Measurements from ENCODE around the gene DTX3L.

Gene DTX3L

DNA sequence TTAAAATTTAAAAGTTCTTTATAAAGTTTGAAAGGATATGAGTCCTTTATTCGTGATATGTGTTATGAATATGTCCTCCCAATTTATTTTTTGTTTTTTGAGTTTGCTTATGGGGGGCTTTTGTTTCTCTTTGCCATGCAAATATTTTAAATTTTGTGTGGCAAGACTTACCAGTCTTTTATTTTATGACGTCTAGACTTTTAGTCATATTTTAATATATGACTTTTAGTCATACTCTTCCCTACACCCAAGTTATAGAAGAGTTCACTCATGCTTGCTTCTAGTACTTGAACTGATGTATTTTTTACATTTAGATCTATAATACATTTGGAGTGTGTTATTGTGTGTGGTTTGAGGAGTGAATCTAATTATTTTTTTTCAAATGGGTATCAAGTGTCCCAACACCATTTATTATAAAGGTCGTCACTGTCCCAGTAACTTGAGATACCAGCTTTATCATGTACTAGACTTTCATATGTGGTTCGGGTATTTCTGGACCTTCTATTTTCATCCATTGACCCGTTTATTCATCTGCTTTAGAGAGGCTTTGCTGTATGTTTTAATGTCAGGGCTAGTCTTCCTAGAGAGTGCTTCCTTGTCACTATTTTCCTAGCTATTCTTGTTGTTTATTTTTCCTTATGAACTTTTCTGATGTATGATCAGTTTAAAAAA, 14.1 kb downstream of the DTX3L start:
- Mint-ChIP-seq H3K27ac (peak overlapping the region; percentile 99), H3K4me3 (peak overlapping the region; percentile 99), H3K27me3 (no peaks in the 10 kb centered on the region), H3K36me3 (ENCODE audit: low read depth) (peaks cover 46% of the 10 kb centered on the region), H3K9me3 (peaks cover 16% of the 10 kb centered on the region), H3K4me1 (ENCODE audit: low read depth) (peaks cover 78% of the 10 kb centered on the region)

DNA sequence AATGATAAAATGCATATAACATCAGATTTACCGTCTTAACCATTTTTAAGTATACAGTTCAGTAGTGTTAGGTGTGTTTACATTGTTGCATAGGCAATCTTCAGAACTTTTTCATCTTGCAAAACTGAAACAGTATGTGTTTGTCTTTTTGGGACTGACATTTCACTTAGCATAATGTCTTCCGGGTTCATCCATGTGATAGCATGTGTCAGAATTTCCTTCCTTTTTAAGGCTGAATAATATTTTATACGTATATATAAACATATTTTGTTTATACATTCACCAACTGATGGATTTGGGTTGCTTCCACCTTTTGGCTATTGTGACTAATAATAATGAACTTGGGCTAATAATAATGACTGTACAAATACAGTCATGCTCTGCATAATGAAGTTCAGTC, 16.3 kb downstream of the DTX3L start:
- peaks cover 73% of the 10 kb centered on the region for H3K4me1 Mint-ChIP-seq (ENCODE audit: low read depth)
- no peaks in the 10 kb centered on the region for H3K27me3 Mint-ChIP-seq
- no peak overlapping the region for H3K27ac Mint-ChIP-seq
- no peak overlapping the region for H3K4me3 Mint-ChIP-seq
- peaks cover 45% of the 10 kb centered on the region for H3K36me3 Mint-ChIP-seq (ENCODE audit: low read depth)
- H3K9me3 Mint-ChIP-seq, result peaks cover 16% of the 10 kb centered on the region

DNA sequence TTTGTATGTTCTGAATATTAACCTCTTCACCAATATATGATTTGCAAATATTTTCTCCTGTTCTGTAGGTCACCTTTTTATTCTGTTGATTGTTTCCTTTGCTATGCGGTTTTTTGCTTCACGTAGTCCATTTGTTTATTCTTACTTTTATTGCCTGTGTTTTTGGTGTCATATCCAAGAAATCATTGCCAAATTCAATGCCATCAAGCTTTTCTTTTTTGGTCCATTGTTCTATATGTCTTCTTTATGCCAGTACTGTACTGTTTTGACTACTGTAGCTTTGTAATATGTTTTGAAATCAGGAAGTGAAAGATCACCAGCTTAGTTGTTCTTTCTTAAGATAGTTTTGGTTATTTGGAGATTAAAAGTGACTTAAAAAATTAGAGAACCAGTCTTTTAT, 17.5 kb downstream of the DTX3L start:
- Mint-ChIP-seq H3K27me3 (no peaks in the 10 kb centered on the region), H3K36me3 (ENCODE audit: low read depth) (peaks cover 46% of the 10 kb centered on the region), H3K9me3 (peaks cover 16% of the 10 kb centered on the region), H3K4me3 (no peak overlapping the region), H3K4me1 (ENCODE audit: low read depth) (peaks cover 73% of the 10 kb centered on the region), H3K27ac (no peak overlapping the region)

DNA sequence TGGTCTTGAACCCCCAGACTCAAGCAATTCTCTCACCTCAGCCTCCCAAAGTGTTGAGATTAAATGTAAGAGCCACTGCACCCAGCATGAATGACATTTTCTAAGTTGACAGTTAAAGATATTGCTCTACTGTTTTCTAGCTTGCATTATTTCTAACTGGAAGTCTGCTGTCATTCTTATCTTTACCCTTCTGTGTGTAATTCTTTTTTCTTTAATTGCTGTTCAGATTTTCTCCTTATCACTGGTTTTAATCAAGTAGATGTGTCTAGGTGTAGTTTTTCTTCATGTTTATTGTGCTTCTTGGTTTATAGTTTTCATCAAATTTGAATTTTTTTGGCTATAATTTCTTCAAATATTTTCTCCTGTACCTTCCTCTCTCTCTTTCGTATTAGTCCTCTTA, 18.3 kb downstream of the DTX3L start:
- Mint-ChIP-seq H3K36me3 (ENCODE audit: low read depth) (peaks cover 51% of the 10 kb centered on the region), H3K27ac (no peak overlapping the region), H3K9me3 (peaks cover 16% of the 10 kb centered on the region), H3K27me3 (no peaks in the 10 kb centered on the region), H3K4me3 (no peak overlapping the region), H3K4me1 (ENCODE audit: low read depth) (peaks cover 73% of the 10 kb centered on the region)

DNA sequence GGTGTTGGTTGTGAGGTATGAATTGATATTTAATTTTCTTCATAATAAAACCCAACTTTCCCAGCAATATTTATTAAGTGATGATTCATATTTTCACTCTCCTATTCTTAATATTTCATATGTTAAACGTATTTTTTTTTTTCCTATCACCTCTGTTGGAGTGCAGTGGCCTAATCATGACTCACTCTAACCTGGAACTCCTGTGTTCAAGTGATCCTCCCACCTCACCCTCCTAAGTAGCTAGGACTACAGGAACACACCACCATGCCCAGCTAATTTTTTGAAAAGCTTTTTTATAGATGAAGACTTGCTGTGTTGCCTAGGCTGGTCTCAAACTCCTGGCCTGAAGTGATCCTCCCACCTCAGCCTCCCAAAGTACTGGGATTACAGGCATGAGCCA, 22.0 kb downstream of the DTX3L start:
- H3K4me3 Mint-ChIP-seq, result no peak overlapping the region
- H3K27ac Mint-ChIP-seq, result peak overlapping the region; percentile 2
- H3K27me3 Mint-ChIP-seq, result no peaks in the 10 kb centered on the region
- peaks cover 16% of the 10 kb centered on the region for H3K9me3 Mint-ChIP-seq
- H3K36me3 Mint-ChIP-seq (ENCODE audit: low read depth), result peaks cover 57% of the 10 kb centered on the region
- H3K4me1 Mint-ChIP-seq (ENCODE audit: low read depth), result peaks cover 73% of the 10 kb centered on the region

DNA sequence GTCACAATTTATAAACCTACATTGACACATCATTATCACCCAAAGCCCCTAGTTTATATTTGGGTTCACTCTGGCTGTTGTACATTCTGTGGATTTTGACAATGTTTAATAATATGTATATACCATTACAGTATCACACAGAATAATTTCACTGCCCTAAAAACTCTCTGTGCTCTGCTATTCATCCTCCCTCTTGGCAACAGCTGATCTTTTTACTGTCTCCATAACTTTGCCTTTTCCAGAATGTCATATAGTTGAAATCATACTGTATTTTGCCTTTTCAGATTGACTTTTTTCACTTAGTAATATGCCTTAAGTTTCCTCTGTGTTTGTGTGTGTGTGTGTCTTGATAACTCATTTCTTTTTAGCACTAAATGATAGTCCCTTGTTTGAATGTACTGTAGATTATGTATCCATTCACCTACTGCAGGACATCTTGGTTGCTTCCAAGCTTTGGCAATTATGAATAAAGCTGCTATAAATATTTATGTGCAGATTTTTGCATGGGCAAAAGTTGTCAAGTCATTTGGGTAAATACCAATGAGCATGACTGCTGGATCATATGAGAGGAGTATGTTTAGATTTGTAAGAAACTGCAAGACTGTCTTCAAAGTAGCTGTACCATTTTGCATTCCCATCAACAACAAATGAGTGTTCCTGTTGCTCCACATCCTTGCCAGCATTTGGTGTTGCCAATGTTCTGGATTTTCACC, 22.8 kb downstream of the DTX3L start:
- Mint-ChIP-seq H3K9me3 (peaks cover 9% of the 10 kb centered on the region), H3K27ac (peak overlapping the region; percentile 86), H3K4me1 (ENCODE audit: low read depth) (peaks cover 67% of the 10 kb centered on the region), H3K4me3 (peak overlapping the region; percentile 20), H3K36me3 (ENCODE audit: low read depth) (peaks cover 54% of the 10 kb centered on the region), H3K27me3 (no peaks in the 10 kb centered on the region)

DNA sequence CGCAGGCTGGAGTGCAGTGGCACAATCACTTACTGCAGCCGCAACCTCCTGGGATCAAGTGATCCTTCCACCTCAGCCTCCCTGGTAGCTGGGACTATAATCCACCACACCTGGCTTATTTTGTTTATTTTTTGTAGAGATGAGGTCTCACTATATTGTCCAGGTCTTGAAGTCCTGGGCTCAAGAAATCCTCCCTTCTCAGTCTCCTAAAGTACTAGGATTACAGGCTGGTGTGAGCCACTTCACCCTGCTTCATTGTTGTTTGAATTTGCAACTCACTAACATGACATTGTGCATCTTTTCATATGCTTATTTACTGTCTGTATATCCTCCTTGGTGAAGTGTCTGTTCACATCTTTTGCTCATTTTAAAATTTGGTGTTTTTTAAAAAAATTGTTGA, 23.4 kb downstream of the DTX3L start:
- Mint-ChIP-seq H3K27me3 (no peaks in the 10 kb centered on the region), H3K4me3 (no peak overlapping the region), H3K36me3 (ENCODE audit: low read depth) (peaks cover 50% of the 10 kb centered on the region), H3K9me3 (peaks cover 3% of the 10 kb centered on the region), H3K27ac (no peak overlapping the region), H3K4me1 (ENCODE audit: low read depth) (peaks cover 67% of the 10 kb centered on the region)

DNA sequence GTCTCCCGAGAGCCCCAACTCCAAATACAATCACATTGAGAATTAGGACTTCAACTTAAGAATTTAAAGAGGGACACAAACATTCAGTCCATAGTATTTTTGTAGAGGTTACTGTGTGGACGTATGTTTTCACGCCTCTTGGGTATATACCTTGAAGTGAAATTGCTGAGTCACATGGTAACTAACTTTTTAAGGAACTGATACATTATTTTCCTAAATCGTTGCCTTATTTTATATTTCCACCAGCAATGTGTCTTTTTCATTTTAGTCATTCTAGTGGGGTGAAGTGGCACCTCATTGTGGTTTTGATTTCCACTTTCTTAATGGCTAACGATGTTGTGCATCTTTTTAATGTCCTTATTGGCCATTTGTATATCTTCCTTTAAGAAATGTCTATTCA, 25.2 kb downstream of the DTX3L start:
- Mint-ChIP-seq H3K36me3 (ENCODE audit: low read depth) (peaks cover 38% of the 10 kb centered on the region), H3K4me1 (ENCODE audit: low read depth) (peaks cover 63% of the 10 kb centered on the region), H3K27ac (peak overlapping the region; percentile 31), H3K27me3 (no peaks in the 10 kb centered on the region), H3K4me3 (no peak overlapping the region), H3K9me3 (no peaks in the 10 kb centered on the region)

DNA sequence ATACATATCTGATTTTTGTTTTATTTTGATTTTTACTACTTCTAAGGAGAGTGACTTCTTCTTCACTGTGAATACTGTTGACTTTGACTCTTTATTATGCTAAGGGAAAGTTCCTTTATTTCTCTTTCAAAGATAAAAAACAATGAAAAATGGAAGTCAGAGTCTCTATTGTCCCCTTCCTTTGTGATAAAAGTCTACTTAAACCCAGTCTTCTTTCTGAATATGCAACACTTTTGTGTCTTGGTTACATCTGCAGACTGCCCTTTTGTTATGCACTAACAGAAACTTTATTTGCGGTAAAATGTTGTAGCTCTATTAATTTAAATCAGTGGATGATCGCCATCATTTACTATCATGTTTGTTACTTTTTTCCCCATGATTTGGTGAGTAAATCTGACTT, 26.5 kb downstream of the DTX3L start:
- Mint-ChIP-seq H3K4me1 (ENCODE audit: low read depth) (peaks cover 56% of the 10 kb centered on the region), H3K36me3 (ENCODE audit: low read depth) (peaks cover 34% of the 10 kb centered on the region), H3K9me3 (no peaks in the 10 kb centered on the region), H3K27me3 (no peaks in the 10 kb centered on the region), H3K4me3 (no peak overlapping the region), H3K27ac (no peak overlapping the region)

DNA sequence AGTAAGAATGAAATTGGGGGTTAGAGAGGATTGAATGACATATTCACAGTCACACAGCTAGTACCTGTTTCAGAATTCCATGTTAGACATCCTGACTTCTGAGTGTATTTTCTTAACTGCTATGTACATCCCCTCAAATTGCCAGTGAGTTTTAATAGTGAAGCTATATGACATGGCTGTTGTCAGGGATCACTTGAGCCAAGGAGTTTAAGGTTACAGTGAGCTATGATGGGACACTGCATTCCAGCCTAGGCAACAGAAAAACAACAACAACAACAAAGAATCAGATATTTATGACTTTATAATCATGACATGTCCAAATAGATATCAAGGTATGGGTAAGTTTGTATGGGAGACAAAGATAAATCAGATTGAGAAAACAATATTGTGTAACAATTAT, 29.9 kb downstream of the DTX3L start:
- H3K4me1 Mint-ChIP-seq (ENCODE audit: low read depth), result peaks cover 32% of the 10 kb centered on the region
- peaks cover 29% of the 10 kb centered on the region for H3K36me3 Mint-ChIP-seq (ENCODE audit: low read depth)
- H3K9me3 Mint-ChIP-seq, result peaks cover 5% of the 10 kb centered on the region
- H3K27ac Mint-ChIP-seq, result no peak overlapping the region
- no peaks in the 10 kb centered on the region for H3K27me3 Mint-ChIP-seq
- no peak overlapping the region for H3K4me3 Mint-ChIP-seq

DNA sequence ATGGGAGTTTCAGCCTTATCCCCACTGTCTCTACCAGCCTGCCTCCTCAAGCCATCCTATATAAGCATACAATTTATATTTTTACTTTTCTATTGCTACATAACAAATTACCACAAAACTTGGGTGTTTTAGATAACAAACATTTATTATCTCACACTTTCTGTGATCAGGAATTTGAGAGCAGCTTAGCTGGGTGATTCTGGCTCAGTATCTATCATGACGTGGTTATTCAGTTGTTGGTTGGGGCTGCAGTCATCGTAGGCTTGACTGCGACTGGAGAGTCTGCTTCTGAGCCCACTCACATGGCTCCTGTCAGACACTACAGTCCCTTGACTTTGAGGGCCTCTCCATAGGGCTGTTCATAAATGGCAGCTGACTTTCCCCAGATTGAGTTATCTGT, 34.0 kb downstream of the DTX3L start:
- H3K4me3 Mint-ChIP-seq, result no peak overlapping the region
- H3K9me3 Mint-ChIP-seq, result peaks cover 5% of the 10 kb centered on the region
- peak overlapping the region; percentile 26 for H3K27ac Mint-ChIP-seq
- H3K4me1 Mint-ChIP-seq (ENCODE audit: low read depth), result peaks cover 22% of the 10 kb centered on the region
- peaks cover 23% of the 10 kb centered on the region for H3K36me3 Mint-ChIP-seq (ENCODE audit: low read depth)
- no peaks in the 10 kb centered on the region for H3K27me3 Mint-ChIP-seq

DNA sequence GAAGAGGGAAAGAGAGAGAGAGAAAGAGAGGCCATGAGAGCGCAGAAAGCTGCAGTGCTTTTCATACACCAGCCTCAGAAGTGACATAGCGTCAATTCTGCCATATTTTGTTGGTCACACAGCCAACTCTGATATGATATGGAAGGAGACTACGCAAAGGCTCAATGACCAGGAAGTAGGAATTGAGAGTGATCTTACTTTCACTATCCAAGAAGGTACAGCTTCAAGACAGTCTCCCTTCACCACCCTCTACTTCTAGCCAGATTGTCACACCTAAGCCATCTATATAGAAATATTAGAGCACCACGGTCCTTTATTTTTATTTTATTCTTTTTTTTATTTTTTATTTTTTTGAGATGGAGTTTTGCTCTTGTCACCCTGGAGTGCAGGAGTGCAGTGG, 34.4 kb downstream of the DTX3L start:
- H3K4me3 Mint-ChIP-seq, result no peak overlapping the region
- peaks cover 25% of the 10 kb centered on the region for H3K4me1 Mint-ChIP-seq (ENCODE audit: low read depth)
- H3K36me3 Mint-ChIP-seq (ENCODE audit: low read depth), result peaks cover 27% of the 10 kb centered on the region
- no peaks in the 10 kb centered on the region for H3K27me3 Mint-ChIP-seq
- no peak overlapping the region for H3K27ac Mint-ChIP-seq
- H3K9me3 Mint-ChIP-seq, result peaks cover 5% of the 10 kb centered on the region

DNA sequence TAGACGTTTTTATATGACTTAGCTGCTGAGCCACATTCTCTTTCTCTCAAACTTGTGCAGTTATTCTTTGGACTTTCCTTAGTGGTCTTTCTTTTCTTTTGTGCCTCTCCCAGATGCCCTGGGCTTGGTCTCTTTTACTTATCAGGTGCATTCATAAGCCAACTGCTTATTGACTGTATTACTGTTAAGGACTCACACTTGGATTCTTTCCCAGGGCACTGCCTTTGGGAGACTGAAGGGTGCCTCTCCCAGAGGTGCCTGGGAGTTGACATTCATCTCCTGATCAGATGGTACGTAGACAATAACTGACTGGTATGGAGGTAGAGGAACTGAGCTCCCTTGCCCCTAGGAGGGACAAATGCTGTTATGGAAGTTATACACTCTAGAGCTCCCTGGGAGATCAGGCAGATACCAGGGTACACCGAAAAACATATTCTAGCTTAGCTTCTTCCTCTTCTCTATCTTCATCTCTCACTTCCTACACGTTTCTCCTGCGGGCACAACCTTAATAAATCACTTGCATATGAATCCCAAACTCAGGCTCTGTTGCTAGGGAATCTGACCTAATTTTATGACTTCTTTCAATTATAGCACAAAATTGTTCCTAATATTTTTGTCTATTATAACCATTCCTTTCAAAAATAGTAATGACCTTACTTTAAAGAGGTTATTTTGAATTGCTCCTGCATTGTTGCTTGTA, 38.0 kb downstream of the DTX3L start:
- no peaks in the 10 kb centered on the region for H3K9me3 Mint-ChIP-seq
- no peak overlapping the region for H3K27ac Mint-ChIP-seq
- peaks cover 17% of the 10 kb centered on the region for H3K4me1 Mint-ChIP-seq (ENCODE audit: low read depth)

DNA sequence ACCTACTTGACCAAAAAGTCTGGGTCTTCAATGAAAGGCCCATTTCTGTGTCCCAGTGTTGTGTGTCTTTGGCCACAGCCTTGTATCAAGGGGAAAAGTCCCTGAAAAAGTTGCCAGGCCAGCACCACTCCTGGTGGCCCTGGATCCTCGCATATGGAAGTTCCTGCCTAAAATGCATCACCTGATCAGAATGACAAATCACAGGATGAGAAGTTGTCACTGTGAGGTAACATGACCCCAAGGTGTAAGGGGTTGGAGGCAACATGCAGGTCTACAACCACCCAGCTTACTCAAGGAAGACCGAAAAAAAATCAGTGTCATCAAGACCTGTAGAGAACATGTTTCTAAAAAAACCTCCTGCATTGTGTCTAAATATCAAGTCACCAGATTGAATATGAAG, 38.9 kb downstream of the DTX3L start:
- H3K27me3 Mint-ChIP-seq, result no peaks in the 10 kb centered on the region
- H3K4me1 Mint-ChIP-seq (ENCODE audit: low read depth), result peaks cover 17% of the 10 kb centered on the region
- peaks cover 27% of the 10 kb centered on the region for H3K36me3 Mint-ChIP-seq (ENCODE audit: low read depth)
- H3K9me3 Mint-ChIP-seq, result no peaks in the 10 kb centered on the region
- H3K27ac Mint-ChIP-seq, result peak overlapping the region; percentile 52
- no peak overlapping the region for H3K4me3 Mint-ChIP-seq

More for the DNA sequence above, 38.0 kb downstream of the DTX3L start:
- Mint-ChIP-seq H3K36me3 (ENCODE audit: low read depth) (peaks cover 20% of the 10 kb centered on the region), H3K27me3 (no peaks in the 10 kb centered on the region), H3K4me3 (no peak overlapping the region)

DNA sequence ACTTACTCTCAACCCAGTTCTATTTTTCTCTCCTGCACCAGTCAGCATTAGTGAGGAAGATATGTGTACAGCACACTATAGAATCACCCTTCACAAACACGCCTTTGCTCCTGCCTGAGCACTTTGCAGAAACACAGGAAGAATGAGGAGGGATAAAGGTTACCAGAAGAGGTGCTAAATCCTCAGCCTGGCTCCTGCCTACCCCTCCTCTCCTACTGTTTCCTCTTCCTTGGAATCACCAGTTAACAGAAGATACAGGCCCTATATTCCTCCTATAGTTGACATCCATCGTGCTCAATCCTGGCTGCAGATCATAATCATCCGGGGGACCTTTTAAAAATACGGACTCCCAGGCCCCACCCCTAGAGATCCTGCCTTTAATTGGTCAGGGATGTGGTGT, 42.2 kb downstream of the DTX3L start:
- no peaks in the 10 kb centered on the region for H3K27me3 Mint-ChIP-seq
- H3K9me3 Mint-ChIP-seq, result peaks cover 6% of the 10 kb centered on the region
- H3K4me1 Mint-ChIP-seq (ENCODE audit: low read depth), result peaks cover 30% of the 10 kb centered on the region
- H3K27ac Mint-ChIP-seq, result no peak overlapping the region
- H3K36me3 Mint-ChIP-seq (ENCODE audit: low read depth), result peaks cover 44% of the 10 kb centered on the region
- H3K4me3 Mint-ChIP-seq, result no peak overlapping the region

Measured in stimulated activated naive CD8-positive, alpha-beta T cell treated with anti-CD3 and anti-CD28 coated beads, Interleukin-15, Interleukin-2, amounts not matched to agents 100 ng/mL and 50 ng/mL, for 24 hours (primary cell).